ENCODE results near the gene BRSK2.
"Not testable (repeated sequence)": the region's sequence is repeated elsewhere in the genome, so short reads cannot be mapped to it uniquely, and the experiment has no call there.

Gene BRSK2

DNA sequence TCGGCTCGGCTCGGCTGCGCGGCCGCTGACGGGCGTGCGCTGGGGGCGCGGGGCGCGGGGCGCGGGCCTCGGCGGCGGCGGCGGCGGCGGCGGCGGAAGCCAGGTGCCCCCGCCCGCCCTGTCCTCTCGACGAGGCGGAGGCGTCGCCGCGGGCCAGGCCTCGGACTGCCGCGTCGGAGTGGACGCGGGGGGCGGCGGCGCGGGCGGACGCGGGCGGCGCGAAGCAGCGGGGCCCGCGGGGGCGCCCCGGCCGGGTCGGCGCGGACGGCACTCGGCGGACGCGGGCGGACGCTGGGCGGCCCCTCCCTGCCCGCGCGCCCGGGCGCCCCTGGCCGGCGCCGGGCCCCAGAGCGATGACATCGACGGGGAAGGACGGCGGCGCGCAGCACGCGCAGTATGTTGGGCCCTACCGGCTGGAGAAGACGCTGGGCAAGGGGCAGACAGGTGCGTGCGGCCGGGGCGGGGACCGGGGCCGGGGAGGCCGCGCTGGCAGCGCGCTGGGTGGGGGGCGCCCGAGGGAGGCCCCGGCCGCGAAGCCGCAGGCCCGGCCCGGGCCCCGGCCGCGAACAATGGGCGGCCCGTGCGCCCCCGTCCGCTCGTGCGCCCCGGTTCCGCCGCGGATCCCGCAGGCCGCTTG lies at the start of gene BRSK2:
BRSK2 (plus strand) TSS at position 3 of the 637 bp plus-strand sequence; CDS start at position 354, 351 bp downstream.
- DNase-seq: no peak

DNA sequence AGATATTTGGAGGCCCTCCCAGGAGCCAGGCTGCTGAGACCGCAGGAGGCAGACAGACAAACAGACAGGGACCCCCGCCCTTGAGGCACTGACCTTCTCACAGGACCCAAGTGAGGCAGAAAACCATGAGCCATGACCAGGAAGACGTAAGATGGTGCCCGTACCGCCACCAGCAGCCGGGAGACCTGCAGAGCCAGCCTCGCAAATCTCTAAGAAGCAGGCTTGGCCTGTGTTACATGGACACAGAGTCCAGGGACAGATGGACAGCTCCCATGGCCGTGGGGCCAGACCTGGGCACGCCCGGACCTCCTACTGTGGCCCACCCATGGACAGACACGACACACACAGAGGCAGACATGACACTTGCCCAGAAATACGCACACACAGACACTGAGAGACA lies 49.6 kb upstream of the BRSK2 start:
- DNase-seq: no peak

DNA sequence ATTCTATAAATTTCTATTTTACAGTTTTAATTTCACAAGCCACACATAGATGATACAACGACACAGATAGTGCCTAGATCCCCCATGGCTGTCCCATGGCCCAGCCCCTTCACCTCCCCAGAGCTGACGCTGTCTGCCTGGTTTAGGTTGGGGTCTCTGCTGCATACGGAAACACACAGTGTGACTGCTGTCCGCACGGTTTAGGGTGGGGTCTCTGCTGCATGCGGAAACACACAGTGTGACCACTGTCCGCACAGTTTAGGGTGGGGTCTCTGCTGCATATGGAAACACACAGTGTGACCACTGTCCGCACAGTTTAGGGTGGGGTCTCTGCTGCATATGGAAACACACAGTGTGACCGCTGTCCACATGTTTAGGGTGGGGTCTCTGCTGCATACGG lies 48.5 kb upstream of the BRSK2 start:
- not testable (repeated sequence) for DNase-seq

DNA sequence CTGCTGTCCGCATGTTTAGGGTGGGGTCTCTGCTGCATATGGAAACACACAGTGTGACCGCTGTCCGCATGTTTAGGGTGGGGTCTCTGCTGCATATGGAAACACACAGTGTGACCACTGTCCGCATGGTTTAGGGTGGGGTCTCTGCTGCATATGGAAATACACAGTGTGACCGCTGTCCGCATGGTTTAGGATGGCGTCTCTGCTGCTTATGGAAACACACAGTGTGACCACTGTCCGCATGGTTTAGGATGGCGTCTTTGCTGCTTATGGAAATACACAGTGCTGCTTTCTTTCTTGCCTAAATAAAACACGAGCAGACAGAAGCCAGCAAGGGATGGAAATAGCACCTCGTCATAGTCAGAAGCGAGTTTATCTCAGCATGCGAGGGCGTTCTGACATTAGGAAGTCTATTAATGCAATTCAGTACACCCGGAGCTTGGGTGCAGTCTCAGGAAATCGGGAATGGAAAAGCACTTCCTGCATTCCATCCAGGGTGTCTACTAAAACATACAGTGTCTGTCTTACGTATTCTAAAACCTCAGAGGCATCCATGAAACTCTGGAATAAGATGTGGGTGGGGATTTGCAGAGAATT lies 47.7 kb upstream of the BRSK2 start:
- DNase-seq: no peak

DNA sequence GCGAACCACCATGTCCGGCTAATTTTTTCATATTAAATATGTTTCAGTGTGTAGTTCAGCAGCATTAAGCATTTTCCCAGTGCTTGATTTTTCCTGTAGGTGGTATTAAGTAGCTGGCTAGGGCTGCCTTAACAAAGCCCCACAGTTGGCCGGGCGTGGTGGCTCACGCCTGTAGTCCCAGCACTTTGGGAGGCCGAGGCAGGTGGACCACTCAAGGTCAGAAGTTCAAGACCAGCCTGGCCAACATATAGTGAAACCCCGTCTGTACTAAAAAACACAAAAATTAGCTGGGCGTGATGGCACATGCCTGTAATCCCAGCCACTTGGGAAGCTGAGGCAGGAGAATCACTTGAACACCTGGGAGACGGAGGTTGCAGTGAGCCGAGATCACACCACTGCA lies 46.8 kb upstream of the BRSK2 start:
- no peak for DNase-seq

DNA sequence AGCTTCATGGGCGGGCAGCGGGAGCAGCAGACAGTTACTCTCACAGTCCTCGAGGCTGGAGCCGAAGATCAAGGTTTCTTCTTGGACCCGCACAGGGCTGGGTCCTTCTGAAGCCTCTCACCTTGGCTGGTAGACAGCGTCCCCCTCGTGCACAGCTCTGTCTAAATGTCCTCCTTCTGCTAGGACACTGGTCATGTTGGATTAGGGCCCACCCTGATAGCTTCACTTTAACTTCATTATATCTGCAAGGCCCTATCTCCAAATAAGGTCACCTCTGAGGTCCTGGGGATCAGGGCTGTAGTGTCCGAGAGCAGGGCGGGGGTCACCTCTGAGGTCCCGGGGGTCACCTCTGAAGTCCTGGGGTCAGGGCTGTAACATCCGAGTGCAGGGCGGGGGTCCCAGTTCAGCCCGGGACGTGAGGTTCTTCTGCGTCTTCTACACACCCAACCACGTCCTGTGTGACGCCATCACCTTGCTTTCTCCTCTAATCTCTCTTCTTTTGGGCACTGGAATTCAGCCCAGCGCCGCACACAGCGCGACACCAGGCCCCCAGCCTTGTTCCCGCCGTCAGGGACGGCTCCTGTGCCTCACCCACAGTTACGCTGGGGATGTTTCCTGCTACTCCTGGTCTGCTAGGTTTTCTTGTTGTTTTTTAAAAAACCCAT lies 46.2 kb upstream of the BRSK2 start:
- no peak for DNase-seq

DNA sequence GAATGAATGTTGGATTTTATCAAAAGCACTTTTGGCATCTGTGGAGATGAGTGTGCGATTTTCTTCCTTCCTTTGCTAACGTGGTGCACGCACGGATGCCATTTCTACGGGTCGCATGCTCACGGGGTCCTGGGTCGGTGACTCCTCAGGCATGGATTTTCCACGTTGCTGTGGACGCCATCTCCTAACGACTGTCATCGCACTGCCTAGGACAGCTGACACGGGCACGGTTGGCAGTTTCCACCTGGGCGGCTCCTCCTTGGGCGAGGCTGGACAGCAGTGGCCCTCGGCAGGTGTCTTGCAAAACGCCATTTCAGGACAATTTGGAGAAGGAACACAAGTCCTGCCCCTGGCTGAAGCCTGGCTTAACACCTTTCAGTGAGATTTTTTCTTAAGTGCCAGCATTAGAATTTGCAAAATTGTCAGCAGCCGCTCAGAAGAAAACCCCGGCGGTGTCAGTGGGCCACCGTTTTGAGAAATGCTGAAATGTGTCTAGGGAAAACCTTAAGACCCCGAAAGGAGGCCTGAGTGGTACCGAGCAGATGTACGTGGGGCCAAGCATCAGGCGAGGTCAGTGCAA lies 45.6 kb upstream of the BRSK2 start:
- DNase-seq: no peak

DNA sequence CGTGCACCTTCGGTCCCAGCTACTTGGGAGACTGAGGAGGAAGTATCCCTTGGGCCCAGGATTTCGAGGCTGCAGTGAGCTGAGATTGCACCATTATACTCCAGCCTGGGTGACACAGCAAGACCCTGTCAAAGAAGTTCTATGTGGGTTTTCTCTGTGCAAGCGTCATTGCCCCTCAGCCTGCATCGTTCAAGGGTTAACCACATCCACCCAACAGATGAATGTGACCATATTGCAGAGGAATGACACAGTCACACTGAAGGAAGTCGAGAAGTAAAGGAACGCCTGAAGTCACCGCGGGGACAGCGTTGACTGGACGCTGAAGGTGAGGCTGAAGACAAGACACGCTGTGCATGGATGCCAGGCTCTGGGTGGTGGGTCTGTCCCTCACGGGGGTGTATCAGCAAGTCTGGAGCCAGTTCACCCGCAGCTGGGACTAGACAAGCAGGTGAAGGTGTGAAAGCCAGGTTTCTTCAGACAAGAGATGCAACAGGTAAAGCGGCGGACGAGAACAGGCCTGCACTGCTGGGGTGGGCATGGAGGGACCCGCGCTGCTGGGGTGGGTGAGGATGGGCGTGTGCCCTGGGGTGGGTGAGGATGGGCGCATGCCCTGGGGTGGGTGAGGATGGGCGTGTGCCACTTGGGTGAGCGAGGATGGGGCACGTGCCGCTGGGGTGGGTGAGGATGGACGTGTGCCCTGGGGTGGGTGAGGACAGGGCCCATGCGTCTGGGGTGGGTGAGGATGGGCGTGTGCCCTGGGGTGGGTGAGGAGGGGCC lies 43.8 kb upstream of the BRSK2 start:
- DNase-seq: no peak

DNA sequence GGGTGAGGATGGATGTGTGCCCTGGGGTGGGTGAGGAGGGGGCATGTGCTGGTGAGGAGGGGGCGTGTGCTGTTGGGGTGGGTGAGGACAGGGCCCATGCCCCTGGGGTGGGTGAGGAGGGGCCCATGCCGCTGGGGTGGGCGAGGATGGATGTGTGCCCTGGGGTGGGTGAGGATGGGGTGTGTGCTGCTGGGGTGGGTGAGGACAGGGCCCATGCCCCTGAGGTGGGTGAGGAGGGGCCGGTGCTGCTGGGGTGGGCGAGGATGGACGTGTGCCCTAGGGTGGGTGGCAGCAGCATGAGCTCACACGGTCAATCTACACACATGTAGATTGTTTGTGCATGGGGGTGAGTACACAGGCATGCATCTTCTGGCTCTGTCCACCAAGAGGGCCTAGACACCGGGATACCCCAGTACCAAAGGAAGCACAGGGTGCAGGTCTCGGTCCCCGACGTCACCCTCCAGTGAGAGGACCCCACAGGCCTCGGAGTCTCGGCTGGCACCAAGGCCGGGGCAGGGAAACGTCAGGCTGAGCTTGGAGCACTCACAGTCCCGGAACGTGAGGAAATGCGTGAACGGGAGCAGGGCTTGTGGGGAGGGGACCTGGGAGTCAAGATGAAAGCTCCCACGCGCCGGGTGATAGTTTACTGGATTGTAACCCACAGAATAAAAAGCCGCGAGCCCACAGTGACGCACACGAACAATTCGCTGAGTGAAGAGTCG lies 42.9 kb upstream of the BRSK2 start:
- no peak for DNase-seq

DNA sequence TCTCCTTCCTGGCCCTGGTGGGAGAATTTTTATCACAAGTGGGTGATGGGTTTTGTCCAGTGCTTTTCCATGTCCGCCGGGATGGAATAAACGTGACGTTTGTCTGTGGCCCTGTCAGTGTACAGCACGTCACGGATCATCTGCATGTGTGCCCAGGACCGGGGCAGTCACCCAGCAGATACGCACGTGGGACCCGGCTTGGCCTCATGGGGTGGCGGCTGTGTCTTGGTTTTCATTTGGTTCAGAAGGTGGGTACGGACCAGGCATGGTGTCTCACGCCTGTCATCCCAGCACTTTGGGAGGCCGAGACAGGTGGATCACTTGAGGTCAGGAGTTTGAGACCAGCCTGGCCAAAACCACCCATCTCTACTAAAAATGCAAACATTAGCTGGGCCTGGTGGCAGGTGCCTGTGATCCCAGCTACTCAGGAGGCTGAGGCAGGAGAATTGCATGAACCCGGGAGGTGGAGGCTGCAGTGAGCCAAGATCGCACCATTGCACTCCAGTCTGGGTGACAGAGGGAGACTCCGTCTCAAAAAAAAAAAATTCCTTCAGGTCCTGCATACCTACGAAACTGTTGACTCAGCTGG lies 42.2 kb upstream of the BRSK2 start:
- DNase-seq: not testable (repeated sequence)

DNA sequence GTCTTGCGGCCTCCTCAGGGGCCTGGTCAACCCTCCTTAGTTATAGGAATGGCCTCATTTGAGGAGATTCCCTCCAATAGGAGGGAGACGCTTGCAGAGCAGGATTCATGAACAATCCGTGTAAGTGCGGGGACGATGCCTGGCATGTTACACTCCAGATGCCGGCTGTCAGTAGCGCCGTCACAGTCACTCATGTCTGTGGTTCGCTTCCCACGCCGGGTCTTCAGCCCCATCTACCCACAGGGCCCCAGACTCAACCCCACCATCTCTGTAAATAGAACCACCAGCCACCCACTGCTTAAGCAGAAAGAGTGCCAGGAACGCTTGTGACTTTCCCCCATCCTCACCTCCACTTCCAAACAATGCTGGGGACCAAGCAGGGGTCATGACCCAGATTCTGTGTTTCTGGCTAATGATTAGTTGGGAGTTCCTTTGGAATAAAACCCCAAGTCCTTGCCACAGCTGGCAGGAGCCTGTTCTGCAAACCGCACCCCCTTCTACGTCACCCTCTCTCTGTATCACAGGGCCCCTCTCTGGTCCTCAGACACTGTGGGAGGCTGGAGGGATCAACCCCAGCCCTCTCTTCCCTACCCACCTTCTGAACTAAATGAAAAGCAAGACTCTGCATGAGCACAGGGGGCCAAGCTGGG lies 41.5 kb upstream of the BRSK2 start:
- DNase-seq: no peak

DNA sequence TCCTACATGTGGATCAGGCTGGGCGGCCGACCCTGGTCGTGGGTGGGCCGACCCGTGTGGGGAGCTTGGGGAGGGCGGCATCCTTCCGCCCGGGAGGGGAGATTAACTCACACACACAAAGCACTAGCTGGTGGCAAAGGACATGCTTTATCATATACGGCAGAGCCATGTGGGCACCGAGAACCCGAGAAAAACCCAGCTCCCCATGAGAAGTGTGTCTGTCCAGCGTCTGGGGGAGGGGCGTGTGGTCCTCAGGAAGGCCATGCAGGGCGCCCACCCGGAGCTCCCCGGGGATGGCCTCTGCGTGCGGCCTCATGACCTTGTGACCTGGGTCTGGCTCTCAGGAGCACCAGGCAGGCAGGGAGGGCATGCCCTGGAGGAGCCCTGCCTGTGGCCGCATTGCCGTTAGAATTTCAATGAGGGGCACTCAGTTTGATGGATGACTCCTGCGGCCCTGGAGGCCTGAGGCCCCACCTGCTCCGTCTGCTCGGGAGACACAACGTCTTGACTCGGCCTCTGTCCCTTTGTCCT lies 40.9 kb upstream of the BRSK2 start:
- DNase-seq: no peak

DNA sequence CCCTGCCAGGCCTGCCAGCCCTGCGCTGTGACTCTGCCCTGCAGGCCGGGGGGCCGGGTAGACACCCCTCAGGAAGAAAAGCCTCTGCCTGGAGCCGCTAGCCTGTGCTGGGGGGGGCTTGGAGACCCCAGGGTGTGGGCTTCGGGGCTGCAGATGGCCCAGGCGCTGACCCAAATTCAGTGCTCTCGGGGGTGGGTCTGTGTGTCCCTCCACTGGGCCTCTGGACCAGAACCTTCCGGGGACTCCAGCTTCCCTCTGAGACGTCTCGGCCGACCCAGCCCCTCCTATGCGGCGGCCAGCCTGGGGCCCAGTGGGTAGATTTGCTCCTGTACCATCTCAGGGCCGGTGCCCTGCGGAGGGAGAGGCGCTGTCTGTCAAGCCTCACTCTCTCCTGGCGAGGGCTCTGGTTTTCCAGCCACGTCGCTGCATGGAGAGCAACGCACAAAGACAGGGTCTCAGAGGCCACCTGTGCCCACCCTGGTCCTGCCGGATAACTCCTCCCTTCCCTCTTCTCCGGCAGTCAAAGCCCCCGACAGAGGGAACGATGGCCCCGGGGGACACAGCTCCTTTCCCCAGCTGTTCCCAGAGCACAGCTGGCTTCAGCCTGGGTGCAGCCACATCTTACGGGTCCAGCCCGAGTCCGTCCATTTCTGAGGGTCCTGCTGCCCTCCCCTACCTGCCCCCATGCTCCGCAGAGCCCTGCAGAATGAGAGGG lies 40.2 kb upstream of the BRSK2 start:
- no peak for DNase-seq

DNA sequence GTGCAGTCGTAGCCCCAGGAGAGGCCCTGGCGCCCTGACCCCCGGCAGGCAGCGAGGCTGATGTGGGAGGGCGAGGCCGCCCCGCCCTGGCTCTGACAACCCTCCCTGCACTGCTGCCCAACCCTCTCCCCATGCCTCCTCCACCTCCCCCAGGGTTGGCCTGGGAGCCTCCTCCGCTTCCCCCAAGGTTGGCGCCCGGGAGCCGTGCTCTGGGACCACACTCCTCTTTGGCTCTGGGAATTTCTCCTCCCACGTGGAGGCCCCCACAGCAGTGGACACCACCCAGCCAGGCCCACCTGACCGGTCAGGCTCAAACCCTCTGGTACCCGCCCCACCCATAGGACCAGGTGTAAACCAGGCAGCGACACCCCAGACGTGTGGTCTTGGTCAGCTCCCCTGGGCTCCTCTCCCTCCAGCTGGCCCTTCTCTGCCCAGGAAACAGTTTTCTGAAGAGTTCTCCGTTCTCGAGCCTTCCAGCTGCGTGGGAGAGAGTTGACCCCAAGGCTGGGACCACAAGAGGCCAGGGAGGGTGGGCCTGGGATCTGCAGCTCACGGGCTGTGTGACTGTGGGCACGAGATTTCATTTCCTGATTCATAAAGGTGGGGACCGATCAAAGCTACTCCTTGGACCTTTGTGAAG lies 39.5 kb upstream of the BRSK2 start:
- DNase-seq: no peak

DNA sequence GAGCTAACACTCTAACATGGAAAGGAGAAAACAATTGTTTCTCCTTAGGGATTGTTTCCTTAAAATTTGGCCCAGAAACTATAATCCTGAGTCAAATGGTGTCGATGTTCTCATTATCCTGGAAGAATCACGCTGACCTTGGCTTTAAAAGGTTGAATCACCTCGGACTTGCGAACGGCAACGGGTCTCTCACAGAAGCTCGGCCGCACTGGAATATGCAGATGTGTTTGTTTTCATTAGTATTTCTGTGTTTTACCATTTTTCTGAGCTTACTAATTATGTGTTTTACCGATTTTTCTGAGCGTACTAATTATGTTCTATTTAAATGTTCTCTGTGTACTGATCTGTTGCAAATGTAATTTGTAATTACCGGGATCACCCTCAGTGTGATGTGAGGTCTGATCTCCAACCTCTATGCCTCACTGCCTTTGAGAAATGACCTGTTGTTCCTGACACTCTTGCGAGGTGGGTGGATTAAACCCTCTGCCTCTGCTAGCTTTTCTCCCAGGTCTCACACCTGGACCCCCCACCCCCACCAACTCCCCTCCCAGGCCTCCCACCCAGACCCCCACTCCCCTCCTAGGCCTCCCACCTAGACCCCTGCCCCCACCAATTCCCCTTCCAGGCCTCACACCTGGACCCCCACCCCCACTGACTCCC lies 38.3 kb upstream of the BRSK2 start:
- no peak for DNase-seq

DNA sequence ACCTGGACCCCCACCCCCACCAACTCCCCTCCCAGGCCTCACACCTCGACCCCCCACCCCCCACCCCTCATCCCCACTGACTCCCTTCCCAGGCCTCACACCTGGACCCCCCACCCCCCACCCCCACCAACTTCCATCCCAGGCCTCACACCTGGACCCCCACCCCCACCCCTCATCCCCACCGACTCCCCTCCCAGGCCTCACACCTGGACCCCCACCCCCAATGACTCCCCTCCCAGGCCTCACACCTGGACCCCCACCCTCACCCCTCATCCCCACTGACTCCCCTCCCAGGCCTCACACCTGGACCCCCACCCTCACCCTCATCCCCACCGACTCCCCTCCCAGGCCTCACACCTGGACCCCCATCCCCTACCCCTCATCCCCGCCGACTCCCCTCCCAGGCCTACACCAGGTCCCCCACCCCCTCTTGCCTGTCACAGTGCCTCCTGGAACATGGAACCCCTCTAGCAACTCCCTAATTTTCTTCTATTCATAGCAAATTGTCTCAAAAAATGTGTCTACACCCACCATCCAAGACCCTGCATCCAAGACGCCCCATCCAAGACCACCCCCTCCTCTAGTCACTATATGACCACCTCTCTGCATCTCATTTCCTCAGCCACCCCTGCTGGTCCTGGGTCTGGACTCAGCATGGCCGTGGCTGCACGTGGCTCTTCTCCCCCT lies 36.9 kb upstream of the BRSK2 start:
- DNase-seq: no peak

DNA sequence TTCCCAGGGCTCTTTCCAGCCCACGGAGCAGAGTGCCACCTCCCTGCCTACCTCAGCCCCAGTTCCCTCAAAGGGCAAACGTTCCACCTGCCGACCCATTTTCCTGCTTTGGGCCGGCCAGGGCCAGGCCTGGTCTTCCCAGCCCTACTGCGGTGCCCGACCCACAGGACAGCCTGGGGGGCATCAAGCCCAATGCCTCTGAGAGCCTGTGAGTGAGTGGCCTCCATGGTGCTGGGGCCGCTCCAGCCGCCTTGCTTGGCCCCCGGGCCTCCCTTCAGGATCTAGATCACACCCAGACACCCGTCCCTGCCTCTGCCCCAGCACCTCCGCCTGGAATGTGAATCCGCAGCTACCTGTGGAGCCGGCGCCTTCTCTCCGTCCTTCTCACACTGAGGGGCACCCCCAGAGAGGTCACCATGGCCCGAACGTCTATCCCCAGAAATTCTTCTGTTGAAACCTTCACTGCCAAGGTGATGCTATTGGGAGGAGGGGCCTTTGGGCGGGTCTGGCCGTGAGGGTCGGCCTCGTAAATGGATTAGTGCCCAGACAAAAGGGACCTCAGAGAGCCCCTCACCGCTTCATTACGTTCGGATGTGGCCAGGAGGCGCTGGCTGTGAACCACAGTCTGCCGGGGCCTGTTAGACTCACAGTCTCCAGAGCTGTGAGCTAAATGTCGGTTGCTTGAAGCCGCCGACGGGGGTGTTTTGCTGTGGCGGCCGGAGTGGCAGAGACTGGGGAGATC lies 36.2 kb upstream of the BRSK2 start:
- DNase-seq: no peak

Data from KG1 (cell line).